KMS-11 (cell line): ENCODE measurements around the gene RBMS2.

Experiments
- H2AFZ ChIP-seq: fragments of 200-600 bp; sonication (generic); 2 replicates; pipeline ENCODE4 v1.6.1; 2016; ENCODE audit warnings: antibody characterized with exemption, mixed run types, low read depth
- H3K27ac ChIP-seq: fragments of 200-600 bp; sonication (generic); 2 replicates; pipeline ENCODE4 v1.6.1; 2016; ENCODE audit warnings: mild to moderate bottlenecking, mixed run types
- H3K27me3 ChIP-seq: fragments of 200-600 bp; sonication (generic); 2 replicates; pipeline ENCODE4 v1.6.1; 2017; ENCODE audit warnings: mild to moderate bottlenecking, low read depth, mixed run types, moderate library complexity; ENCODE audit not compliant: insufficient read depth
- H3K36me3 ChIP-seq: fragments of 200-600 bp; sonication (generic); 2 replicates; pipeline ENCODE4 v1.6.1; 2017; ENCODE audit warnings: mild to moderate bottlenecking, mixed run types; ENCODE audit not compliant: insufficient read depth
- H3K4me1 ChIP-seq: fragments of 200-600 bp; sonication (generic); 2 replicates; pipeline ENCODE4 v1.6.1; 2016; ENCODE audit warnings: mild to moderate bottlenecking, low read depth, mixed run types; ENCODE audit not compliant: poor library complexity, severe bottlenecking
- H3K4me2 ChIP-seq: fragments of 200-600 bp; sonication (generic); 2 replicates; pipeline ENCODE4 v1.7.0; 2016; ENCODE audit warnings: mild to moderate bottlenecking, mixed run types
- H3K4me3 ChIP-seq: fragments of 200-600 bp; sonication (generic); IDR thresholded peaks from 2 replicates; pipeline ENCODE4 v1.6.1; 2017; ENCODE audit warnings: low read depth, low read length, mixed read lengths; ENCODE audit not compliant: insufficient read depth
- H3K79me2 ChIP-seq: fragments of 200-600 bp; sonication (generic); 2 replicates; pipeline ENCODE4 v1.6.1; 2016; ENCODE audit warnings: low read depth, mixed run types; ENCODE audit not compliant: insufficient read depth
- H3K9ac ChIP-seq: fragments of 200-600 bp; sonication (generic); 2 replicates; pipeline ENCODE4 v1.6.1; 2016; ENCODE audit warnings: mild to moderate bottlenecking, mixed run types
- H4K20me1 ChIP-seq: fragments of 200-600 bp; sonication (generic); 2 replicates; pipeline ENCODE4 v1.6.1; 2016; ENCODE audit warnings: mild to moderate bottlenecking, mixed run types; ENCODE audit not compliant: insufficient read depth
- CTCF ChIP-seq: fragments of 200-600 bp; sonication (generic); conservative IDR thresholded peaks from 2 replicates; pipeline ENCODE4 v1.6.1; 2017; ENCODE audit warnings: low read depth, mild to moderate bottlenecking, antibody characterized with exemption, low read length, moderate library complexity, mixed read lengths

Gene RBMS2

GRCh38 chr12:56635806-56636674 is 114.4 kb downstream of the RBMS2 start:
- Histone ChIP-seq H3K79me2 (peaks cover 63% of the 10 kb centered on the region), H2AFZ (peak overlapping the region; percentile 48), H4K20me1 (no peaks in the 10 kb centered on the region), H3K27ac (peak overlapping the region; percentile 53), H3K4me2 (peak overlapping the region; percentile 92), H3K4me1 (peaks cover 72% of the 10 kb centered on the region), H3K27me3 (no peaks in the 10 kb centered on the region), H3K36me3 (peaks cover 24% of the 10 kb centered on the region; the same call in 1 of the 2 replicates), H3K4me3 (no peak overlapping the region), H3K9ac (peak overlapping the region; percentile 59)
- TF ChIP-seq CTCF: no peak

GRCh38 chr12:56636675-56637540 is 115.3 kb downstream of the RBMS2 start:
- Histone ChIP-seq H3K4me2 (peak overlapping the region; percentile 92), H3K4me1 (peaks cover 72% of the 10 kb centered on the region), H3K27ac (peak overlapping the region; percentile 53), H3K4me3 (no peak overlapping the region), H3K9ac (peak overlapping the region; percentile 59; the same call in 1 of the 2 replicates), H2AFZ (peak overlapping the region; percentile 48; the same call in 1 of the 2 replicates), H3K27me3 (no peaks in the 10 kb centered on the region), H4K20me1 (no peaks in the 10 kb centered on the region), H3K36me3 (peaks cover 30% of the 10 kb centered on the region; the same call in 1 of the 2 replicates), H3K79me2 (peaks cover 60% of the 10 kb centered on the region)
- peak; percentile 100 for TF ChIP-seq CTCF

GRCh38 chr12:56637621-56638020 is 116.0 kb downstream of the RBMS2 start:
- TF ChIP-seq CTCF: no peak
- Histone ChIP-seq H3K9ac (peak overlapping the region; percentile 2; the same call in 1 of the 2 replicates), H3K27ac (peak overlapping the region; percentile 53; the same call in 1 of the 2 replicates), H3K79me2 (peaks cover 61% of the 10 kb centered on the region), H4K20me1 (0 out of 2 replicates have a peak, but pooled peaks cover 5% of the 10 kb centered on the region), H3K4me1 (peaks cover 72% of the 10 kb centered on the region), H3K36me3 (peaks cover 37% of the 10 kb centered on the region; the same call in 1 of the 2 replicates), H2AFZ (no peak overlapping the region), H3K4me3 (no peak overlapping the region), H3K4me2 (peak overlapping the region; percentile 92), H3K27me3 (no peaks in the 10 kb centered on the region)

- peaks cover 60% of the 10 kb centered on the region for H3K79me2 ChIP-seq
- H2AFZ ChIP-seq: no peak overlapping the region
- H3K36me3 ChIP-seq: peaks cover 60% of the 10 kb centered on the region; the same call in 1 of the 2 replicates
- H3K4me1 ChIP-seq: peaks cover 77% of the 10 kb centered on the region
- no peak for TF ChIP-seq CTCF
- H3K27me3 ChIP-seq: no peaks in the 10 kb centered on the region
- no peak overlapping the region for H3K4me2 ChIP-seq
- H3K27ac ChIP-seq: no peak overlapping the region
- peaks cover 29% of the 10 kb centered on the region for H4K20me1 ChIP-seq
- H3K9ac ChIP-seq: no peak overlapping the region
- H3K4me3 ChIP-seq: no peak overlapping the region
These were observed 119.6 kb downstream of the RBMS2 start for GRCh38 chr12:56641219-56641618.
